CD14-positive monocyte (primary cell): ENCODE measurements around the gene CLIC3. TPM values are rescaled to one million over a fixed set of nuclear protein-coding genes. Genes with fewer than 3 reads are reported as not detected.

Experiments
- DNase-seq, 3 donors: peaks; one replicate each; pipeline ENCODE4 v3.0.0-alpha.2; 2011 to 2022
- H2AFZ ChIP-seq: 2 replicates; pipeline ENCODE4 v1.6.0; 2012; ENCODE audit warnings: mild to moderate bottlenecking, low read depth, low read length, inconsistent platforms; ENCODE audit not compliant: insufficient read depth, poor library complexity, severe bottlenecking
- H3K27ac ChIP-seq, 2 donors: 1 replicate in 1 of 2; 2 replicates in 1 of 2; pipeline ENCODE4 v1.5.1; 2012 to 2013; ENCODE audit warnings: low read length in 2 of 2, control low read depth in 1 of 2, inconsistent platforms in 1 of 2, low read depth in 1 of 2, mild to moderate bottlenecking in 1 of 2
- H3K27me3 ChIP-seq, 2 donors: one replicate each; pipeline versions ENCODE4 v1.6.0 to v1.6.1; 2011 to 2013; ENCODE audit warnings: low read length in 2 of 2; ENCODE audit not compliant: control insufficient read depth in 2 of 2, insufficient read depth in 2 of 2
- H3K36me3 ChIP-seq, 2 donors: replicated peaks in 1 of 2; 1 replicate in 1 of 2; 2 replicates in 1 of 2; pipeline versions ENCODE4 v1.5.1 to v1.6.1; 2012 to 2013; ENCODE audit warnings: low read length in 2 of 2, control low read depth in 1 of 2, inconsistent platforms in 1 of 2, mild to moderate bottlenecking in 1 of 2; ENCODE audit not compliant: insufficient read depth in 2 of 2, control insufficient read depth in 1 of 2
- H3K4me1 ChIP-seq, 2 donors: 1 replicate in 1 of 2; 2 replicates in 1 of 2; pipeline versions ENCODE4 v1.5.1 to v1.6.1; 2012 to 2013; ENCODE audit warnings: low read length in 2 of 2, control low read depth in 1 of 2, inconsistent platforms in 1 of 2, mild to moderate bottlenecking in 1 of 2, moderate library complexity in 1 of 2; ENCODE audit not compliant: insufficient read depth in 2 of 2, control insufficient read depth in 1 of 2
- H3K4me2 ChIP-seq: replicated peaks from 2 replicates; pipeline ENCODE3; 2012; ENCODE audit warnings: low read length, moderate library complexity, mild to moderate bottlenecking; ENCODE audit not compliant: poor library complexity, severe bottlenecking; ENCODE audit errors: extremely low read depth
- H3K4me3 ChIP-seq, 3 experiments: fragments of 200-600 bp in 1 of 3; sonication (generic) in 1 of 3; replicated peaks in 1 of 3; 1 replicate in 2 of 3; 2 replicates in 1 of 3; pipeline ENCODE4 v1.5.1; 2011 to 2013; ENCODE audit warnings: low read length in 3 of 3, mild to moderate bottlenecking in 3 of 3, control low read depth in 2 of 3, low read depth in 2 of 3, inconsistent platforms in 1 of 3, moderate library complexity in 1 of 3
- H3K79me2 ChIP-seq: 2 replicates; pipeline ENCODE4 v1.6.0; 2012; ENCODE audit warnings: mild to moderate bottlenecking, control low read depth, inconsistent platforms, low read length, moderate library complexity; ENCODE audit not compliant: insufficient read depth
- H3K9ac ChIP-seq: 2 replicates; pipeline ENCODE4 v1.6.0; 2017; ENCODE audit warnings: low read length, mild to moderate bottlenecking; ENCODE audit not compliant: insufficient read depth, poor library complexity, severe bottlenecking
- H3K9me3 ChIP-seq, 2 donors: replicated peaks in 1 of 2; 1 replicate in 1 of 2; 2 replicates in 1 of 2; pipeline versions ENCODE4 v1.5.1 to v1.6.1; 2012 to 2013; ENCODE audit warnings: low read length in 2 of 2, control low read depth in 1 of 2; ENCODE audit not compliant: control insufficient read depth in 1 of 2, insufficient read depth in 1 of 2
- H4K20me1 ChIP-seq: 2 replicates; pipeline ENCODE4 v1.6.0; 2012; ENCODE audit warnings: mild to moderate bottlenecking, low read length, control low read depth, moderate library complexity; ENCODE audit not compliant: insufficient read depth
- H3K27ac Mint-ChIP-seq, 7 donors: one replicate each; pipeline ENCODE4 v1.8.0; 2020; ENCODE audit warnings: mild to moderate bottlenecking in 7 of 7, mixed read lengths in 7 of 7, moderate library complexity in 6 of 7, inconsistent platforms in 2 of 7
- H3K27me3 Mint-ChIP-seq, 3 donors: one replicate each; pipeline ENCODE4 v1.8.0; 2021 to 2022; ENCODE audit warnings: low read depth in 3 of 3, mild to moderate bottlenecking in 3 of 3, mixed read lengths in 3 of 3, moderate library complexity in 3 of 3, inconsistent platforms in 1 of 3
- H3K36me3 Mint-ChIP-seq, 2 donors: one replicate each; pipeline ENCODE4 v1.8.0; 2020; ENCODE audit warnings: mixed read lengths in 2 of 2, inconsistent platforms in 1 of 2, mild to moderate bottlenecking in 1 of 2
- H3K4me1 Mint-ChIP-seq: one replicate; pipeline ENCODE4 v1.8.0; 2020; ENCODE audit warnings: mild to moderate bottlenecking, mixed read lengths
- H3K4me3 Mint-ChIP-seq, 2 donors: one replicate each; pipeline ENCODE4 v1.8.0; 2020; ENCODE audit warnings: mild to moderate bottlenecking in 2 of 2, mixed read lengths in 2 of 2, moderate library complexity in 1 of 2
- H3K9me3 Mint-ChIP-seq, 7 donors: one replicate each; pipeline ENCODE4 v1.8.0; 2020 to 2022; ENCODE audit warnings: mixed read lengths in 7 of 7, mild to moderate bottlenecking in 6 of 7, moderate library complexity in 6 of 7, inconsistent platforms in 2 of 7
- CTCF ChIP-seq: fragments of 200-600 bp; IDR thresholded peaks from one replicate; pipeline ENCODE4 v1.8.0; 2022; ENCODE audit warnings: antibody characterized with exemption, mild to moderate bottlenecking
- WGBS: methylation state at CpG from one replicate; pipeline ENCODE4 v1.1.5; 2013; ENCODE audit warnings: missing lambda C conversion rate; ENCODE audit not compliant: insufficient coverage; 5-methylcytosine and 5-hydroxymethylcytosine counted together
- intact Hi-C, 2 donors: fragments of 100-400 bp; cut with micrococcal nuclease; formaldehyde crosslinking; loops; one replicate each; pipeline versions ENCODE4 v1.15.0 to v1.15.1; 2023
- polyA plus RNA-seq, 3 donors: library from polyadenylated mRNA; depleted of rRNA in 1 of 3; unstranded in 2 of 3; stranded (reverse) in 1 of 3; fragments of 300-500 nt in 2 of 3; fragments of >200 nt in 1 of 3; fragmentation: Illumina TruSeq in 2 of 3; gene quantifications; 1 replicate in 2 of 3; 2 replicates in 1 of 3; pipeline ENCODE4 v1.2.3, GENCODE V29; 2012 to 2021

The CLIC3 gene
- polyA plus RNA-seq, 3 donors, result 0.29 to 0.51 TPM; not detected in 1

- Histone ChIP-seq H3K4me2 (peak overlapping the region; percentile 98), H2AFZ (no peak overlapping the region), H4K20me1 (peaks cover 52% of the 10 kb centered on the region), H3K9ac (no peak overlapping the region), H3K79me2 (peaks cover 49% of the 10 kb centered on the region), H3K27ac (peak overlapping the region in 1 of 2 donors; percentile 71), H3K36me3 (peaks cover 15 to 22% of the 10 kb centered on the region in 2 donors), H3K27me3 (no peaks in the 10 kb centered on the region), H3K9me3 (no peaks in the 10 kb centered on the region), H3K4me3 (peak overlapping the region in 1 of 3 experiments; percentile 74), H3K4me1 (peaks cover 37 to 49% of the 10 kb centered on the region in 2 donors)
- peaks cover 5 to 26% of the 10 kb centered on the region in 2 donors for H3K36me3 Mint-ChIP-seq
- H3K9me3 Mint-ChIP-seq, result no peaks in the 10 kb centered on the region
- DNase-seq, result no peak
- no peak overlapping the region for H3K4me3 Mint-ChIP-seq
- WGBS, result 97% methylated on average over 8 of the region's 8 CpGs
- peaks cover 30% of the 10 kb centered on the region for H3K4me1 Mint-ChIP-seq
- no peak overlapping the region for H3K27ac Mint-ChIP-seq
- TF ChIP-seq CTCF, result no peak
- intact Hi-C loops, result loop anchor here in 1 of 2 donors (10.0 kb wide), 1 partner anchor 91 kb away; the partner anchor contains the start of genes C8G and FBXW5
- peaks cover 0 to 1% (median 0%) of the 10 kb centered on the region in 3 donors for H3K27me3 Mint-ChIP-seq
These were observed 39.6 kb upstream of the CLIC3 start for GRCh38 chr9:137035937-137036336.

DNA sequence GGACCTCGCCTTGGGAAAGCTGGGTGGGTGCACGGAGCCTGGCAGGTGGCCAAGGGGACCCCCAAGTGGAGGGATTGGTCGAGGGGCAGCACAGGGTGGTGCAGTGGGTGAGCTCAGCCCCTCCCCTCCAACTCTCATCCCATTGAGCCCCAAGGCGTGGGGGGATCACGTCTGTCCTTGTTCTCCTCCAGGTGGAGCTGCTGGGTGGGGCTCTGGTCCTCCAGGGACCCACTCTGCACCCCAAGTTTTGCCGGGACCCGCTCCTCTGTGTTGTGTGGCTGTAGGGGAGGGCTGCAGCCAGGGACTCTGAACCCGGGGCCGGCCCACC, 39.1 kb upstream of the CLIC3 start:
- TF ChIP-seq CTCF, result peak; percentile 60
- no CpG with 5 or more reads among the region's 9 CpGs for WGBS
- DNase-seq, result no peak

More for the DNA sequence above, 39.1 kb upstream of the CLIC3 start:
- H3K79me2 ChIP-seq, result peaks cover 54% of the 10 kb centered on the region
- Mint-ChIP-seq H3K4me1 (peaks cover 35% of the 10 kb centered on the region), H3K27me3 (peaks cover 0 to 1% (median 0%) of the 10 kb centered on the region in 3 donors), H3K9me3 (no peaks in the 10 kb centered on the region), H3K36me3 (peaks cover 5 to 30% of the 10 kb centered on the region in 2 donors), H3K4me3 (peak overlapping the region; percentile 56 to 64), H3K27ac (peak overlapping the region in 1 of 7 donors; percentile 53)
- H3K4me2 ChIP-seq, result peak overlapping the region; percentile 98
- H3K27me3 ChIP-seq, result no peaks in the 10 kb centered on the region
- intact Hi-C loops, result loop anchor here in 1 of 2 donors (10.0 kb wide), 1 partner anchor 91 kb away; the partner anchor contains the start of genes C8G and FBXW5
- no peak overlapping the region for H2AFZ ChIP-seq
- peaks cover 41 to 54% of the 10 kb centered on the region in 2 donors for H3K4me1 ChIP-seq
- H3K36me3 ChIP-seq, result peaks cover 15 to 22% of the 10 kb centered on the region in 2 donors
- H3K4me3 ChIP-seq, result peak overlapping the region in 1 of 3 experiments; percentile 74
- peak overlapping the region; percentile 1 for H3K9ac ChIP-seq
- no peaks in the 10 kb centered on the region for H3K9me3 ChIP-seq
- H3K27ac ChIP-seq, result peak overlapping the region in 1 of 2 donors; percentile 71
- peaks cover 52% of the 10 kb centered on the region for H4K20me1 ChIP-seq
